Upper lobe of right lung (tissue), 1 donor: ENCODE data around the gene MMGT1. TPM values are rescaled to one million over a fixed set of nuclear protein-coding genes. Genes with fewer than 3 reads are reported as not detected.

Experiments
- ATAC-seq: fragments of 200-7000 bp; cut with Tn5 transposase; one replicate; pipeline ENCODE4 v1.9.1; 2020; ENCODE audit warnings: mild to moderate bottlenecking, moderate library complexity
- DNase-seq: peaks from one replicate; pipeline ENCODE4 v3.0.0-alpha.2; 2020
- H3K27ac ChIP-seq: fragments of 200-600 bp; one replicate; pipeline ENCODE4 v1.8.0; 2022
- H3K27me3 ChIP-seq: fragments of 200-600 bp; one replicate; pipeline ENCODE4 v1.8.0; 2022; ENCODE audit warnings: mild to moderate bottlenecking
- H3K36me3 ChIP-seq: fragments of 200-600 bp; one replicate; pipeline ENCODE4 v1.8.0; 2022
- H3K4me1 ChIP-seq: fragments of 200-600 bp; one replicate; pipeline ENCODE4 v1.8.0; 2022
- H3K4me3 ChIP-seq: fragments of 200-600 bp; one replicate; pipeline ENCODE4 v1.8.0; 2022; ENCODE audit warnings: mild to moderate bottlenecking
- H3K9me3 ChIP-seq: fragments of 200-600 bp; one replicate; pipeline ENCODE4 v1.8.0; 2022
- CTCF ChIP-seq: fragments of 200-600 bp; IDR thresholded peaks from one replicate; pipeline ENCODE4 v1.8.0; 2022; ENCODE audit warnings: antibody characterized with exemption
- intact Hi-C: fragments of 100-400 bp; cut with DNase I; formaldehyde crosslinking; loops from one replicate; pipeline ENCODE4 v1.11.0; 2022
- total RNA-seq: library from RNA; stranded (reverse); fragmentation: NEBNext Ultra II Directional; extraction: Animal tissue kit (Norgen Biotek cat#: 25700); gene quantifications from one replicate; pipeline ENCODE4 v1.2.1, GENCODE V29; 2021
- donor health status: DM: no; HTN: yes; CAD: no; lungs with severe emphysema.

Gene MMGT1
- total RNA-seq, 1 donor from 2014 or later, result 30.2 TPM

DNA sequence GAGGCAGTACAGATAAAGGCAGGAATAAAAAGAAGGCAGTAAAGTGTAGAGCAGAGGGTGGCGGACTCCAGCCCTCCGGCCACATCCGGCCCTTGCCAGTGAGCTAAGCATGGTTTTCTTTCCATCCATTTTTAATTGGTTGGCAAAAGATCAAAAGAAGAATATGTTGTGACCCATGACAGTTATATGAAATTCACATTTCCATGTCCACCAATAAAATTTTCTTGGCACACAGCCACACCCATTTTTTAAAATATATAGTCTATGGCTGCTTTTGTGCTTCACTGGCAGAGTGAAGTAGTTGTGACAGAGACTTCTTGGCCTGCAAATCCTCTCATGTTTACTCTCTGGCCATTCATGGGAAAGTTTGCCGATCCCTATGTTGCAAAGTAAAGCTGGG lies 41.2 kb upstream of the MMGT1 start:
- ATAC-seq (no peak), DNase-seq (no peak)
- intact Hi-C loops, result no loop called here
- Histone ChIP-seq H3K36me3 (peaks cover 16% of the 10 kb centered on the region), H3K4me1 (no peaks in the 10 kb centered on the region), H3K27ac (no peak overlapping the region), H3K4me3 (no peak overlapping the region), H3K9me3 (no peaks in the 10 kb centered on the region), H3K27me3 (no peaks in the 10 kb centered on the region)
- no peak for TF ChIP-seq CTCF

DNA sequence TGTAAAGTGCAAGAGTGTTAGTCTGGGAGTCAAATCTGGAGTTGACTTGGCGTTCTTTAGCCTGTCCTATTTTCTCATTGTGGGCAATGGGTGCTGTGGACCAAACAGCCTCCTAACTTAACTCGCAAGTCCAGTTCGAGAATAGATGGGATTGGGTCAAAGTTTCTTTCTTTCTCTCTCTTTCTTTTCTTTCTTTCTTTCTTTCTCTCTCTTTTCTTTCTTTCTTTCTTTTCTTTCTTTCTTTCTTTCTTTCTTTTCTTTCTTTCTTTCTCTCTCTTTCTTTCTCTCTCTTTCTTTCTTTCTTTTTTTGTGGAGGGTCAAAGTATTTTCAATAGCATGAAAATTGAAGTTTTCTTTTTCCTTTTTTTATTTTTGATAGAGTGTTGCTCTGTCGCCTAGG lies 14.5 kb upstream of the MMGT1 start:
- no peak for TF ChIP-seq CTCF
- Histone ChIP-seq H3K4me3 (no peak overlapping the region), H3K27ac (no peak overlapping the region), H3K4me1 (peaks cover 10% of the 10 kb centered on the region), H3K27me3 (no peaks in the 10 kb centered on the region), H3K9me3 (no peaks in the 10 kb centered on the region), H3K36me3 (no peaks in the 10 kb centered on the region)
- DNase-seq (no peak), ATAC-seq (no peak)
- intact Hi-C loops, result no loop called here

GRCh38 chrX:135985973-135986310 lies 12.2 kb upstream of the MMGT1 start:
- no peaks in the 10 kb centered on the region for H3K27me3 ChIP-seq
- DNase-seq (no peak), ATAC-seq (no peak)
- no peaks in the 10 kb centered on the region for H3K36me3 ChIP-seq
- TF ChIP-seq CTCF, result no peak
- H3K27ac ChIP-seq, result peak overlapping the region; percentile 76
- H3K4me1 ChIP-seq, result peaks cover 10% of the 10 kb centered on the region
- intact Hi-C loops, result no loop called here
- H3K4me3 ChIP-seq, result peak overlapping the region; percentile 66
- no peaks in the 10 kb centered on the region for H3K9me3 ChIP-seq

DNA sequence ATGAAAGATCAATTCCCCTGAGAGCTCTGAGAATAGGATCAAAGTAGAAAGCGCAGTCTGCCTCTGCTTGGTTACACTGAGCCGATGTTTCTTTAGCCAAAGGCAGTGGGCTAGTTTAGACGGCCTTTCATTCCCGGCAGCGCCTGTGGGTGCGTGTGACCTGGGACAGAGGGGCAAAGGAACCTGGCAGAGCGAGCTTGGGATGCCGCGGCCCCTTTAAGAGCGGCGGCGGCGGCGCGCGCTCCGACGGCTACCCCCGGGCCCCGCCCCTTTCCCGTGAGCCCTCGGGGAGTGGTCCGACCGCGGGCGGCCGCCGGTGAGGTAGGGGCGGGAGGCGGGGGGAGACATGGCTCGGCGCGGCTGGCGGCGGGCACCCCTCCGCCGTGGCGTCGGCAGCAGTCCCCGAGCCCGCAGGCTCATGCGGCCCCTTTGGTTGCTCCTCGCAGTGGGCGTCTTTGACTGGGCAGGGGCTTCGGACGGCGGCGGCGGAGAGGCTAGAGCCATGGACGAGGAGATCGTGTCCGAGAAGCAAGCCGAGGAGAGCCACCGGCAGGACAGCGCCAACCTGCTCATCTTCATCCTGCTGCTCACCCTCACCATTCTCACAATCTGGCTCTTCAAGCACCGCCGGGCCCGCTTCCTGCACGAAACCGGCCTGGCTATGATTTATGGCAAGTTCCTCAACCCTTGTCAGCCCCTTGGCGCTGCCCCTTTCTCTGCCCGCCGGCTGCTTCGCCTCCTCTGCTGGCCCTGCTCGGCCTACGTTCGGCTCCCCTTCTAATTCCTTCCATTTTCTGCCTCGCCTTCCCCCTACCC lies 11.6 kb upstream of the MMGT1 start, which contains the start of gene SLC9A6:
Gene SLC9A6, plus strand, starts transcription at position 279 of the 816 bp plus-strand sequence. Its CDS starts 224 bp downstream, at position 503.
- H3K27ac ChIP-seq, result peak within 1 kb of the TSS; percentile 76

DNA sequence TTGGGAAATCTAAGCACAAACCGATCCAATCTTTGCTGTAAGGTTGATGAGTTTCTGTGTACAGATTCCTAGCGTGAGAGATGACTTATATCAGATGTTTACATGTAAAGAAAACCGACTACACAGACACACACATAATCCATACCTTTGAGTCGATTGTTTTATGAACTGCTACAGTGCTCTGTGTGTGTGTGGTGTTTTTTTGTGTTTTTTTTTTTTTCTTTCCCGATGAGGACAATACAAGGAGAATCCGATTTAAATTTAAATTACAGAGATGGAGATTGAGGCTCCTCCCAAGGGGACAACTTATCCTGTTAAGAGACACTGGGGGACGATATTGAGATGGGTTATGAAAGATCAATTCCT lies 11.0 kb upstream of the MMGT1 start:
- no peaks in the 10 kb centered on the region for H3K9me3 ChIP-seq
- intact Hi-C loops, result no loop called here
- TF ChIP-seq CTCF, result no peak
- DNase-seq (no peak), ATAC-seq (no peak)
- no peaks in the 10 kb centered on the region for H3K36me3 ChIP-seq
- peak overlapping the region; percentile 76 for H3K27ac ChIP-seq
- H3K4me3 ChIP-seq, result peak overlapping the region; percentile 66
- peaks cover 10% of the 10 kb centered on the region for H3K4me1 ChIP-seq
- no peaks in the 10 kb centered on the region for H3K27me3 ChIP-seq

More for the DNA sequence above, 11.6 kb upstream of the MMGT1 start, which contains the start of gene SLC9A6:
- DNase-seq, result peak; percentile 90
- peak; percentile 99 for ATAC-seq
- H3K4me3 ChIP-seq, result peak within 1 kb of the TSS; percentile 66
- no peaks in the 10 kb centered on the region for H3K9me3 ChIP-seq
- H3K4me1 ChIP-seq, result peaks cover 10% of the 10 kb centered on the region
- TF ChIP-seq CTCF, result no peak
- H3K27me3 ChIP-seq, result no peaks in the 10 kb centered on the region
- intact Hi-C loops, result no loop called here
- no peaks in the 10 kb centered on the region for H3K36me3 ChIP-seq
